ENCODE measurements around the gene CTXN3.

CTXN3 gene

DNA sequence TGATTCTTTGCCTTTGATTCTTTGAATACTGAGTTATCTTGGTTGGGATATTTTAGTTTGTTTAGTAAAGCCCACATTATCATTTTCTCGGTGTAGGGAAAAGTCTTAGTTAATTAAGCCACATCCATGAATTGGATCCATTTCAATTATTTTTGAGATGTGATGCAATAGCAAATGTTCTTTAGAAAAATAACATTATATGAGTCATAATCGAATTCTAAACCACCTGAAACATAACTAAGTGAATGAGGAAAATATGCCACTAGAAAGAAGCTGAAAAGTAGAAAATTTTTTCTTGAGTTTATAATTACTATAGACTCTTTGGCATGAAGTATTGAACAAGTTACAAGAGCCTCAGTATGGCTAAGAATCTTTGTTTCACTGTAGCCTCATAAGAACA lies 36.8 kb downstream of the CTXN3 start:
- TF ChIP-seq JUND (IDR thresholded peaks at IDR 0.05; ENCODE audit: low read depth): no peak
- DNase-seq (ENCODE audit: low read depth in 1 of 2, low spot score in 1 of 2): no peak
- in situ Hi-C loops (cut with HindIII; ENCODE audit: low pct_unique_long_range_greater_than_20kb, low sequenced_read_pairs): no loop called here

DNA sequence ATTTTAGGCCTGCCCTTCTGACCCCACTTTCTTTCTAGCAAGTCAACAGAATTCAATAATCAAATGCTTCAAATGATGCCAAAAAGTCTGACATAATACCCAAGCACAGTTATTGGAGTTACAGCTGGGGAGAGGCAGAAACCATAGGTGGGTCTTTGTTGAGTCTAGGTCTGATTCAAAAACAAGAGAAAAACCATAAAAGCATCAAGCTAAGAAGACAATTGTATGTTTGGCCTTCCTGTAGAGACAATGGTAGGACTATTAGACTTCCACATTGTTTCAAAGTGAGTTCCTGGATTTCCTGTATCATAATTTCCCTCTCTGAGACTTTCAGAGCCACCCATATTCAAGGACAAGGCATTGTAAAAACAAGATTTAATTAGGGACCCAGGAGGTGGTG lies 37.5 kb downstream of the CTXN3 start:
- no peak for DNase-seq (ENCODE audit: low read depth in 1 of 2, low spot score in 1 of 2)
- no peak for TF ChIP-seq JUND (IDR thresholded peaks at IDR 0.05; ENCODE audit: low read depth)
- in situ Hi-C loops (cut with HindIII; ENCODE audit: low pct_unique_long_range_greater_than_20kb, low sequenced_read_pairs): no loop called here

GRCh38 chr5:127694518-127695171 lies 45.8 kb downstream of the CTXN3 start:
- no peak for TF ChIP-seq JUND (IDR thresholded peaks at IDR 0.05; ENCODE audit: low read depth)
- in situ Hi-C loops (cut with HindIII; ENCODE audit: low pct_unique_long_range_greater_than_20kb, low sequenced_read_pairs): no loop called here
- no peak for DNase-seq (ENCODE audit: low read depth in 1 of 2, low spot score in 1 of 2)

GRCh38 chr5:127695346-127695745 lies 46.5 kb downstream of the CTXN3 start:
- in situ Hi-C loops (cut with HindIII; ENCODE audit: low pct_unique_long_range_greater_than_20kb, low sequenced_read_pairs): no loop called here
- no peak for DNase-seq (ENCODE audit: low read depth in 1 of 2, low spot score in 1 of 2)
- TF ChIP-seq JUND (IDR thresholded peaks at IDR 0.05; ENCODE audit: low read depth): no peak

DNA sequence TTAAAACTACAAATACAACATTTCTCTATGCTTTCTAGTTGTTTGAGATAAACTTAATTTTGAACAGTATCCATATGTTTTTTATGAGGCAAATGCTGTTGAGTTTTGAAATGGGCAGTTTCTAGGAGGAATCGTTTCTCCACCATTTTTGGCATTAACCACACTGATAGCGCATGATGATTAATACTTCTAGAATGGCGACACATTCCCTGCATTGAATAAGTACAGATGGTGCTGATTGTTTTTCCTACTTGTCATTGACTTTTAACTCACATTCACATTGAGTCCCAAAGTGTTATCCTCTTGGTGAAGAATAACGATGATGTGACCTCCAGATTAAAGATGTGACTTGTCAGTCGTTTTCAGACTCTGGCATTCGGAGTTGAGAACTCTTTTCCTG lies 47.8 kb downstream of the CTXN3 start:
- TF ChIP-seq JUND (IDR thresholded peaks at IDR 0.05; ENCODE audit: low read depth): no peak
- in situ Hi-C loops (cut with HindIII; ENCODE audit: low pct_unique_long_range_greater_than_20kb, low sequenced_read_pairs): no loop called here
- DNase-seq (ENCODE audit: low read depth in 1 of 2, low spot score in 1 of 2): no peak

GRCh38 chr5:127697894-127698600 lies 49.2 kb downstream of the CTXN3 start:
- in situ Hi-C loops (cut with HindIII; ENCODE audit: low pct_unique_long_range_greater_than_20kb, low sequenced_read_pairs): no loop called here
- DNase-seq (ENCODE audit: low read depth in 1 of 2, low spot score in 1 of 2): no peak

DNA sequence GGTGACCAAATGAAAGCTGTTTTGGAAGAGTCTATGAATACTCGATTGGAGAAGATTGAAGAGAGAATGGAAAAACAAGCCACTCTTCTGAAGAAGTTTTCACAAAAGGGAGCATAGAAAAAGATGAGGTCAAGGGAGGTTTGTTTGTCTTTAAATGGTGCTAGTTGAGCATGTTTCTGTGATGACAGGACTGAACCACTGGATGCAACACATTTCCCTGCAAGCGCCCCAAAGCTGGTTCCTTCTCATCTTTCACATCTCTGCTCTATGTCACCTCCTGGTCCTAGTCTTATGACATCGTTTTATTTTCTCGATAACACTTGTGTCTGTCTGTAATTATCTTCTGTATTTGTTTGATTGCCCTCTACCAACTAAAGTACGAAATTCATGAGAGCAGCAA lies 50.5 kb downstream of the CTXN3 start:
- TF ChIP-seq JUND (IDR thresholded peaks at IDR 0.05; ENCODE audit: low read depth): no peak
- in situ Hi-C loops (cut with HindIII; ENCODE audit: low pct_unique_long_range_greater_than_20kb, low sequenced_read_pairs): no loop called here
- no peak for DNase-seq (ENCODE audit: low read depth in 1 of 2, low spot score in 1 of 2)

More at GRCh38 chr5:127697894-127698600, 49.2 kb downstream of the CTXN3 start:
- TF ChIP-seq JUND (IDR thresholded peaks at IDR 0.05; ENCODE audit: low read depth): no peak

GRCh38 chr5:127700237-127700766 lies 51.4 kb downstream of the CTXN3 start:
- TF ChIP-seq JUND (IDR thresholded peaks at IDR 0.05; ENCODE audit: low read depth): no peak
- DNase-seq (ENCODE audit: low read depth in 1 of 2, low spot score in 1 of 2): no peak
- in situ Hi-C loops (cut with HindIII; ENCODE audit: low pct_unique_long_range_greater_than_20kb, low sequenced_read_pairs): no loop called here

- no peak for TF ChIP-seq JUND (IDR thresholded peaks at IDR 0.05; ENCODE audit: low read depth)
- in situ Hi-C loops (cut with HindIII; ENCODE audit: low pct_unique_long_range_greater_than_20kb, low sequenced_read_pairs): no loop called here
- no peak for DNase-seq (ENCODE audit: low read depth in 1 of 2, low spot score in 1 of 2)
These were observed 53.6 kb downstream of the CTXN3 start for GRCh38 chr5:127702434-127702833.

DNA sequence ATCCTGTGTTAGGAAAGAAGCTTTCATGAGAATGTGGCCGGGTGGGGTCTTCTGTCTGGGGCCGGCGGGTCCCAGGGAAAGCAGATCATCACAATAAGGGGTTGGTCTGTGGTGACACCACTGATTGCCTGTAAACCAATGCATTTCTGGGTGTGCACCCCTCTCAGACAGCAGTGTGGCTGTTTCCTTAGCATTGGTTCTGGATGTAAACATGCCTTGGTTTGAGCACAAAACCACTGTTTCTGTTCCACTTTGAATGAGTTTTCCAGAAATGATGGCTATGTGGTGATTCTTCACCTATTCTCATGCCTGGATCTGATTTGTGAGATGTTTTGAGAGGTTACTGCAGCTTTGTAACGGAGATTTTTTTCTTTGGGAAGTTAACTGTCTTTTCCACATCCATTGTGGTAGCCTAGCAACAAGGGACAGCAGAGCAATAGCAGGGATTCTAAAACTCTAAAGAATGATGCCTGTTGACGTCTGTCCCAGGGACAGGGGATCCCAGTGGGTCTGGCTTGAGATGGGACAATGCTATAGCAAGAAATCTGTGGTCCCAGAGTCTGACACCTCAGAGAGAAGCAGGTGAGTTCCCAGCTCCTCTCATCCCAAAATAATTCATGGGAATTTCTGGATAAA lies 54.2 kb downstream of the CTXN3 start, which contains the start of gene CCDC192:
CCDC192 (plus strand) TSS at position 466 of the 636 bp plus-strand sequence; CDS start at position 521, 55 bp downstream.
- DNase-seq (ENCODE audit: low read depth in 1 of 2, low spot score in 1 of 2): no peak
- TF ChIP-seq JUND (IDR thresholded peaks at IDR 0.05; ENCODE audit: low read depth): no peak
- in situ Hi-C loops (cut with HindIII; ENCODE audit: low pct_unique_long_range_greater_than_20kb, low sequenced_read_pairs): no loop called here

DNA sequence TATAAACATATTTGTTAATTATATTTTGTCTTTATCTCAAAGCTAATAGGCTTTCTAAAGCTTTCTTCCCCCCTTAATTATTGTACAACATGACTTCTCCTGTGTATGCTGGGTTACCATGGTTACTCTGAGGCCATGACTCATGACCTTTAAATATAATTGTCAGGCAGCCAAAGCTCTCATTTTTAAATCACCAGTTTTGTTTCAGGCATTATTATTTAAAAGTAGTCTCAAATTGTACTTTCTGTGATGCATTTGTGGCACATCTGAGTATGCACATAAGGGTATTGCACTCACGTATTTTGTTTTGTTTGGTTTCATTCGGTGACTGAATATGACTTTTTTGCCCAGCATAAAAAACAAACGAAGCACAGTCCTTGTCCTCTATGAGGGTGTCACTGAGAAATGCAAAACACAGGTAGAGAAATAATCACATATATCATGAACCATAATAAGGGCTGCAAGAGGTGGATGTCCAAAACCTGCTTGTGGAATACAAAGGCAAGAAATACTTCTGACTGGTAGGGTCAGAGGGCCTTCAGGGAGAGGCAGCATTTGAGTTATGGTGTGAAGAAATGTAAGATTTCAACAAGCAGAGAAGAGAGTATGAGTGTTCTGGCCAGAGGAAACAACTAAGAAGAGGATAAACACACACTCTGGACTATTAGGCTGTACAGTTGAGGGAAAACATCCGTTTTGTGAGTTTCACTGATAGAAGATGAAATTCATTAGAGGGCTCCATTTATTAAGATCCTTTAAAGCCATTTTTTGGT lies 56.4 kb downstream of the CTXN3 start:
- no peak for TF ChIP-seq JUND (IDR thresholded peaks at IDR 0.05; ENCODE audit: low read depth)
- no peak for DNase-seq (ENCODE audit: low read depth in 1 of 2, low spot score in 1 of 2)
- in situ Hi-C loops (cut with HindIII; ENCODE audit: low pct_unique_long_range_greater_than_20kb, low sequenced_read_pairs): no loop called here

- no peak for DNase-seq (ENCODE audit: low read depth in 1 of 2, low spot score in 1 of 2)
- TF ChIP-seq JUND (IDR thresholded peaks at IDR 0.05; ENCODE audit: low read depth): no peak
- in situ Hi-C loops (cut with HindIII; ENCODE audit: low pct_unique_long_range_greater_than_20kb, low sequenced_read_pairs): no loop called here
These were observed 57.8 kb downstream of the CTXN3 start for GRCh38 chr5:127706691-127707090.

Measured in T47D (cell line).